HCT116 (cell line): ENCODE data around the gene SHISA8.

ENCODE experiments used
- CTCF ChIP-seq, 3 experiments: fragments of 200-600 bp in 1 of 3; sonication (generic) in 1 of 3; IDR thresholded peaks in 2 of 3; conservative IDR thresholded peaks in 1 of 3; 2 replicates each; pipeline ENCODE4 v1.5.1; 2012 to 2017; ENCODE audit warnings: low read depth in 2 of 3, low read length in 2 of 3, antibody characterized with exemption in 1 of 3, borderline replicate concordance in 1 of 3, control low read depth in 1 of 3, mild to moderate bottlenecking in 1 of 3, mixed read lengths in 1 of 3, mixed run types in 1 of 3, moderate library complexity in 1 of 3; ENCODE audit not compliant: insufficient read depth in 1 of 3
- MAX ChIP-seq: IDR thresholded peaks from 2 replicates; pipeline ENCODE4 v1.6.1; 2012
- POLR2A ChIP-seq: IDR thresholded peaks from 2 replicates; pipeline ENCODE4 v1.7.0; 2011; ENCODE audit warnings: borderline replicate concordance; ENCODE audit not compliant: insufficient read depth, insufficient read length; ENCODE audit errors: extremely low read depth
- SP1 ChIP-seq: IDR thresholded peaks from 2 replicates; pipeline ENCODE4 v1.6.1; 2012; ENCODE audit warnings: low read depth
- TCF7L2 ChIP-seq: IDR thresholded peaks from 2 replicates; pipeline ENCODE4 v1.7.0; 2011; ENCODE audit warnings: borderline replicate concordance, inconsistent platforms; ENCODE audit not compliant: insufficient read depth, insufficient read length; ENCODE audit errors: extremely low read depth
- ZFX ChIP-seq: fragments of 450-650 bp; IDR thresholded peaks from 2 replicates; pipeline ENCODE4 v1.6.1; 2017

GRCh38 chr22:41863472-41863871 is 51.4 kb downstream of the SHISA8 start:
- TF ChIP-seq TCF7L2 (no peak), POLR2A (no peak), MAX (no peak), CTCF (IDR thresholded peaks at IDR 0.05 in 2 of 3, conservative IDR thresholded peaks at IDR 0.05 in 1 of 3; ENCODE audit: borderline replicate concordance in 1 of 3, insufficient read depth in 1 of 3, low read depth in 2 of 3, low read length in 2 of 3) (no peak), SP1 (no peak), ZFX (no peak)
